K562 (cell line): ENCODE data around the gene HRAS. TPM values are rescaled to one million over a fixed set of nuclear protein-coding genes. Genes with fewer than 3 reads are reported as not detected.

ENCODE experiments used
- BRD9 ChIP-seq: fragments of 450-650 bp; IDR thresholded peaks from 2 replicates; pipeline ENCODE4 v1.6.1; 2018; ENCODE audit warnings: low read depth; ENCODE audit not compliant: partially characterized antibody
- ESRRB ChIP-seq: fragments of 250-450 bp; sonication (Bioruptor Pico); IDR thresholded peaks from 2 replicates; pipeline ENCODE4 v1.5.0; 2020; ENCODE audit warnings: mild to moderate bottlenecking, moderate library complexity, borderline replicate concordance
- LEF1 ChIP-seq: fragments of 450-650 bp; IDR thresholded peaks from 2 replicates; pipeline ENCODE4 v1.6.1; 2016; ENCODE audit warnings: mild to moderate bottlenecking
- MEF2A ChIP-seq: IDR thresholded peaks from 2 replicates; pipeline ENCODE4 v1.6.1; 2011; ENCODE audit warnings: low read depth, mild to moderate bottlenecking, low read length, moderate library complexity; ENCODE audit not compliant: control insufficient read depth
- PHF8 ChIP-seq: fragments of 200-600 bp; sonication (generic); IDR thresholded peaks from 2 replicates; pipeline ENCODE4 v1.6.1; 2012; ENCODE audit warnings: mixed run types, mild to moderate bottlenecking, inconsistent platforms, low read length, moderate library complexity, borderline replicate concordance
- PHTF2 ChIP-seq: fragments of 250-450 bp; sonication (Bioruptor Pico); IDR thresholded peaks from 2 replicates; pipeline ENCODE4 v1.5.0; 2021; ENCODE audit warnings: mild to moderate bottlenecking
- RBM15 ChIP-seq: fragments of 200-400 bp; formaldehyde crosslinking; IDR thresholded peaks from 2 replicates; pipeline ENCODE4 v1.6.1; 2018; ENCODE audit warnings: mild to moderate bottlenecking, low read length, moderate library complexity; ENCODE audit not compliant: insufficient read depth
- RFX5 ChIP-seq: IDR thresholded peaks from 2 replicates; pipeline ENCODE4 v1.6.1; 2011; ENCODE audit warnings: low read depth, mild to moderate bottlenecking, improper control_type of control experiment, low read length
- SETDB1 ChIP-seq: IDR thresholded peaks from one replicate; pipeline ENCODE4 v1.6.1; 2012; ENCODE audit warnings: low read length, control low read depth, inconsistent platforms
- SLC30A9 ChIP-seq: fragments of 250-450 bp; sonication (Bioruptor Pico); IDR thresholded peaks from 2 replicates; pipeline ENCODE4 v1.8.0; 2022; ENCODE audit warnings: mild to moderate bottlenecking, moderate library complexity
- SMC3 ChIP-seq: conservative IDR thresholded peaks from 2 replicates; pipeline ENCODE4 v1.6.1; 2011; ENCODE audit warnings: low read depth, low read length, improper control_type of control experiment; ENCODE audit not compliant: insufficient read depth
- U2AF1 ChIP-seq: fragments of 200-400 bp; formaldehyde crosslinking; optimal IDR thresholded peaks from 2 replicates; pipeline ENCODE3; 2017; ENCODE audit warnings: mild to moderate bottlenecking, low read depth, low read length, moderate library complexity
- XRCC3 ChIP-seq: fragments of 450-650 bp; IDR thresholded peaks from 2 replicates; pipeline ENCODE4 v1.6.1; 2017; ENCODE audit warnings: mild to moderate bottlenecking, moderate library complexity
- ZKSCAN8 ChIP-seq: fragments of 200-800 bp; sonication (Bioruptor generic); IDR thresholded peaks from 2 replicates; pipeline ENCODE4 v1.6.1; 2016; ENCODE audit warnings: missing genetic modification characterization, missing compliant biosample characterization
- ZNF184 ChIP-seq: sonication (generic); formaldehyde crosslinking; IDR thresholded peaks from 2 replicates; pipeline ENCODE4 v1.5.0; 2020; ENCODE audit warnings: missing genetic modification reagents
- polyA plus RNA-seq, 8 experiments: library from polyadenylated mRNA; depleted of rRNA in 4 of 8; stranded (reverse) in 5 of 8; unstranded in 3 of 8; fragments of >200 nt; fragmentation: Nextera tagmentation in 2 of 8; fragmentation: Illumina TruSeq in 1 of 8; extraction: Ambion mirVana in 2 of 8; extraction: Trizol in 1 of 8; gene quantifications; 2 replicates each; pipeline versions ENCODE4 v1.2.1 to v1.2.3, GENCODE V29; 2011 to 2014; ENCODE audit warnings: inconsistent platforms in 1 of 8, missing spikeins in 1 of 8
- total RNA-seq, 7 experiments: library from RNA; depleted of rRNA in 6 of 7; stranded (reverse); fragments of >200 nt in 6 of 7; fragmentation: Illumina TruSeq in 2 of 7; extraction: Trizol in 2 of 7; gene quantifications; 2 replicates each; pipeline versions ENCODE4 v1.2.1 to v1.2.3, GENCODE V29; 2011 to 2021; ENCODE audit warnings: low replicate concordance in 1 of 7
- TF ChIP-seq, protein P1 (sequence below): sonication (generic); formaldehyde crosslinking; IDR thresholded peaks from 2 replicates; pipeline ENCODE4 v1.8.0; 2023; ENCODE audit warnings: missing genetic modification reagents, mild to moderate bottlenecking, borderline replicate concordance
- TF ChIP-seq, protein P2 (sequence below): fragments of 200-800 bp; sonication (Bioruptor generic); IDR thresholded peaks from 2 replicates; pipeline ENCODE4 v1.6.1; 2017; ENCODE audit warnings: missing genetic modification characterization, missing compliant biosample characterization
- TF ChIP-seq, protein P3 (sequence below): sonication (generic); formaldehyde crosslinking; IDR thresholded peaks from 2 replicates; pipeline ENCODE4 v1.8.0; 2022; ENCODE audit warnings: mild to moderate bottlenecking, missing genetic modification reagents, borderline replicate concordance
- TF ChIP-seq, protein P4 (sequence below): fragments of 250-450 bp; sonication (Bioruptor Pico); IDR thresholded peaks from 2 replicates; pipeline ENCODE4 v1.6.1; 2021; ENCODE audit warnings: mild to moderate bottlenecking

The HRAS gene
- total and polyA plus RNA-seq, 9 of the 15 experiments (the other 6 are each of a cell fraction or from before 2014, with no cell fraction given) = 2.8 to 73.5 (median 29.6) TPM

DNA sequence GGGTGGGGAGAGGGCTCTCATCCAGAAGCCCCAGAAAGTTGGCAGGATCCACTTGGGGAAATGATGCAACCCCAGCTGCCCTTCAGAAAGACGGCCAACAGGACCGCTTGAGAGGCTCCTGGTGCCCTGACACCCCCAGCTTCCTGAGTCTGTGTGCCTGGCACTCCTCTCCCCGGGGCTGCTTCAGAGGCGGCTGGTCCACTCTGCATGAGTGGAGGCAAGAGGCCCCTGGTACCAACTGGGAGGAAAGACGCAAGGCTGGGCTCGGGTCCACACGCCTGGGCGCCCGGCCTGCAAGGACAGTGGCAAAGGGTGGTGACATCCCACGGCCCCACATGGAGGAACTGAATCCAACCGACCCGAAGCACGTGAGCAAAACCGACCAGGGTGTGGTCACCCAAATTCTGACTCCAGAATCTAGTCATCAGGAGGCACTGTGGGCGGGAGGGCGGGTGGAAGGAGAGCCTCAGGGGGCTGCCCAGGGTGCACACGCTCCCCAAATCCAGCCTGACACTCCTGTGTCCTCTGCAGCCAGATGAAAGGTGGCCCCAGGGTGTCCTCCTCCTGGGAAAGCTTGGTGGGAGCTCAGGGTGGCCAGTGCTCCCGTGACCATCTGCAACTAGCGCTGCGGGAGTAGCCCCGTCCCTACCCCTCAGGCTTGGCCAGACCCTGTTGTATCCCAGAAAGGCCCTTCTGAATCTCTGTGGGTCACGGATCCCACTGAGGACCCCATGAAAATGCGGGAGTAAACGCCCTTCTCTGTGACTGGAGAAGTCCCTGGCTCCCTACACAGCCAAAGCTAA, 32.0 kb downstream of the HRAS start (continued):
- TF ChIP-seq, protein P1, sequence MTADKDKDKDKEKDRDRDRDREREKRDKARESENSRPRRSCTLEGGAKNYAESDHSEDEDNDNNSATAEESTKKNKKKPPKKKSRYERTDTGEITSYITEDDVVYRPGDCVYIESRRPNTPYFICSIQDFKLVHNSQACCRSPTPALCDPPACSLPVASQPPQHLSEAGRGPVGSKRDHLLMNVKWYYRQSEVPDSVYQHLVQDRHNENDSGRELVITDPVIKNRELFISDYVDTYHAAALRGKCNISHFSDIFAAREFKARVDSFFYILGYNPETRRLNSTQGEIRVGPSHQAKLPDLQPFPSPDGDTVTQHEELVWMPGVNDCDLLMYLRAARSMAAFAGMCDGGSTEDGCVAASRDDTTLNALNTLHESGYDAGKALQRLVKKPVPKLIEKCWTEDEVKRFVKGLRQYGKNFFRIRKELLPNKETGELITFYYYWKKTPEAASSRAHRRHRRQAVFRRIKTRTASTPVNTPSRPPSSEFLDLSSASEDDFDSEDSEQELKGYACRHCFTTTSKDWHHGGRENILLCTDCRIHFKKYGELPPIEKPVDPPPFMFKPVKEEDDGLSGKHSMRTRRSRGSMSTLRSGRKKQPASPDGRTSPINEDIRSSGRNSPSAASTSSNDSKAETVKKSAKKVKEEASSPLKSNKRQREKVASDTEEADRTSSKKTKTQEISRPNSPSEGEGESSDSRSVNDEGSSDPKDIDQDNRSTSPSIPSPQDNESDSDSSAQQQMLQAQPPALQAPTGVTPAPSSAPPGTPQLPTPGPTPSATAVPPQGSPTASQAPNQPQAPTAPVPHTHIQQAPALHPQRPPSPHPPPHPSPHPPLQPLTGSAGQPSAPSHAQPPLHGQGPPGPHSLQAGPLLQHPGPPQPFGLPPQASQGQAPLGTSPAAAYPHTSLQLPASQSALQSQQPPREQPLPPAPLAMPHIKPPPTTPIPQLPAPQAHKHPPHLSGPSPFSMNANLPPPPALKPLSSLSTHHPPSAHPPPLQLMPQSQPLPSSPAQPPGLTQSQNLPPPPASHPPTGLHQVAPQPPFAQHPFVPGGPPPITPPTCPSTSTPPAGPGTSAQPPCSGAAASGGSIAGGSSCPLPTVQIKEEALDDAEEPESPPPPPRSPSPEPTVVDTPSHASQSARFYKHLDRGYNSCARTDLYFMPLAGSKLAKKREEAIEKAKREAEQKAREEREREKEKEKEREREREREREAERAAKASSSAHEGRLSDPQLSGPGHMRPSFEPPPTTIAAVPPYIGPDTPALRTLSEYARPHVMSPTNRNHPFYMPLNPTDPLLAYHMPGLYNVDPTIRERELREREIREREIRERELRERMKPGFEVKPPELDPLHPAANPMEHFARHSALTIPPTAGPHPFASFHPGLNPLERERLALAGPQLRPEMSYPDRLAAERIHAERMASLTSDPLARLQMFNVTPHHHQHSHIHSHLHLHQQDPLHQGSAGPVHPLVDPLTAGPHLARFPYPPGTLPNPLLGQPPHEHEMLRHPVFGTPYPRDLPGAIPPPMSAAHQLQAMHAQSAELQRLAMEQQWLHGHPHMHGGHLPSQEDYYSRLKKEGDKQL (CRISPR knock-in tag) = no peak
- no peak for TF ChIP-seq PHTF2 (CRISPR knock-in tag)
- TF ChIP-seq XRCC3 = no peak
- no peak for TF ChIP-seq SLC30A9
- TF ChIP-seq, protein P2, sequence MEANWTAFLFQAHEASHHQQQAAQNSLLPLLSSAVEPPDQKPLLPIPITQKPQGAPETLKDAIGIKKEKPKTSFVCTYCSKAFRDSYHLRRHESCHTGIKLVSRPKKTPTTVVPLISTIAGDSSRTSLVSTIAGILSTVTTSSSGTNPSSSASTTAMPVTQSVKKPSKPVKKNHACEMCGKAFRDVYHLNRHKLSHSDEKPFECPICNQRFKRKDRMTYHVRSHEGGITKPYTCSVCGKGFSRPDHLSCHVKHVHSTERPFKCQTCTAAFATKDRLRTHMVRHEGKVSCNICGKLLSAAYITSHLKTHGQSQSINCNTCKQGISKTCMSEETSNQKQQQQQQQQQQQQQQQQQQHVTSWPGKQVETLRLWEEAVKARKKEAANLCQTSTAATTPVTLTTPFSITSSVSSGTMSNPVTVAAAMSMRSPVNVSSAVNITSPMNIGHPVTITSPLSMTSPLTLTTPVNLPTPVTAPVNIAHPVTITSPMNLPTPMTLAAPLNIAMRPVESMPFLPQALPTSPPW (CRISPR knock-in tag) = peak; percentile 31
- TF ChIP-seq MEF2A = no peak
- TF ChIP-seq, protein P3, sequence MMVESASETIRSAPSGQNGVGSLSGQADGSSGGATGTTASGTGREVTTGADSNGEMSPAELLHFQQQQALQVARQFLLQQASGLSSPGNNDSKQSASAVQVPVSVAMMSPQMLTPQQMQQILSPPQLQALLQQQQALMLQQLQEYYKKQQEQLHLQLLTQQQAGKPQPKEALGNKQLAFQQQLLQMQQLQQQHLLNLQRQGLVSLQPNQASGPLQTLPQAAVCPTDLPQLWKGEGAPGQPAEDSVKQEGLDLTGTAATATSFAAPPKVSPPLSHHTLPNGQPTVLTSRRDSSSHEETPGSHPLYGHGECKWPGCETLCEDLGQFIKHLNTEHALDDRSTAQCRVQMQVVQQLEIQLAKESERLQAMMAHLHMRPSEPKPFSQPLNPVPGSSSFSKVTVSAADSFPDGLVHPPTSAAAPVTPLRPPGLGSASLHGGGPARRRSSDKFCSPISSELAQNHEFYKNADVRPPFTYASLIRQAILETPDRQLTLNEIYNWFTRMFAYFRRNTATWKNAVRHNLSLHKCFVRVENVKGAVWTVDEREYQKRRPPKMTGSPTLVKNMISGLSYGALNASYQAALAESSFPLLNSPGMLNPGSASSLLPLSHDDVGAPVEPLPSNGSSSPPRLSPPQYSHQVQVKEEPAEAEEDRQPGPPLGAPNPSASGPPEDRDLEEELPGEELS (CRISPR knock-in tag) = no peak
- no peak for TF ChIP-seq ZNF184 (CRISPR knock-in tag)
- no peak for TF ChIP-seq ESRRB (CRISPR knock-in tag)
- TF ChIP-seq U2AF1 = no peak
- TF ChIP-seq, protein P4, sequence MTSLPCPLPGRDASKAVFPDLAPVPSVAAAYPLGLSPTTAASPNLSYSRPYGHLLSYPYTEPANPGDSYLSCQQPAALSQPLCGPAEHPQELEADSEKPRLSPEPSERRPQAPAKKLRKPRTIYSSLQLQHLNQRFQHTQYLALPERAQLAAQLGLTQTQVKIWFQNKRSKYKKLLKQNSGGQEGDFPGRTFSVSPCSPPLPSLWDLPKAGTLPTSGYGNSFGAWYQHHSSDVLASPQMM (CRISPR knock-in tag) = no peak
- no peak for TF ChIP-seq SMC3
- TF ChIP-seq SETDB1 = no peak
- TF ChIP-seq RBM15 = no peak
- TF ChIP-seq PHF8 = no peak
- no peak for TF ChIP-seq LEF1
- no peak for TF ChIP-seq BRD9
- TF ChIP-seq ZKSCAN8 (CRISPR knock-in tag) = no peak
- TF ChIP-seq RFX5 = no peak
